OCI-LY3 (cell line): ENCODE data around the gene LRRC1.

Experiments used
- EZH2phosphoT487 ChIP-seq: fragments of 200-600 bp; shearing (Covaris generic); IDR thresholded peaks from 2 replicates; pipeline ENCODE4 v1.6.1; 2018; ENCODE audit warnings: antibody characterized with exemption, mixed run types, low read depth
- TF ChIP-seq, protein P1 (sequence below): fragments of 200-600, 300-600 bp; sonication (generic); IDR thresholded peaks from 2 replicates; pipeline ENCODE4 v1.5.1; 2014; ENCODE audit warnings: antibody characterized with exemption, low read length, low read depth

DNA sequence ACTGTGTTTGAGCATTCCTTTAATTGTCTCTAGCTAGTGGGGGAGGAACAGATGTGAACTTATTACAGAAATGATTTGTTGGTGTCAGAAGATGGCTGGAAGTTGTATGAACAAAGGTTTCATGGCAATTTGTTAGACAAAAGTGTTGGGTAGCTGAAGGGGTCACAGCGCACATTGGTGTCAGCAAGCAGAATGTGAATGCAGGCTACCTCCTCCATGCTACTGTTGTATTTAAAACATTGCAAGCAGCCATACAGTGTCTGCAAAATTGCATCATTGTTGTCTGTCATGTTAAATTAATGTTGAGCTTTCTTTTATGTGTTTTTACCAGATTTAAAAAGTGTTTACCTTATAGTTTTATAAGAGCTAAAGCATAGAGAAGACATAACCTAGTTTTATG lies 6.2 kb downstream of the LRRC1 start:
- TF ChIP-seq, protein P1, sequence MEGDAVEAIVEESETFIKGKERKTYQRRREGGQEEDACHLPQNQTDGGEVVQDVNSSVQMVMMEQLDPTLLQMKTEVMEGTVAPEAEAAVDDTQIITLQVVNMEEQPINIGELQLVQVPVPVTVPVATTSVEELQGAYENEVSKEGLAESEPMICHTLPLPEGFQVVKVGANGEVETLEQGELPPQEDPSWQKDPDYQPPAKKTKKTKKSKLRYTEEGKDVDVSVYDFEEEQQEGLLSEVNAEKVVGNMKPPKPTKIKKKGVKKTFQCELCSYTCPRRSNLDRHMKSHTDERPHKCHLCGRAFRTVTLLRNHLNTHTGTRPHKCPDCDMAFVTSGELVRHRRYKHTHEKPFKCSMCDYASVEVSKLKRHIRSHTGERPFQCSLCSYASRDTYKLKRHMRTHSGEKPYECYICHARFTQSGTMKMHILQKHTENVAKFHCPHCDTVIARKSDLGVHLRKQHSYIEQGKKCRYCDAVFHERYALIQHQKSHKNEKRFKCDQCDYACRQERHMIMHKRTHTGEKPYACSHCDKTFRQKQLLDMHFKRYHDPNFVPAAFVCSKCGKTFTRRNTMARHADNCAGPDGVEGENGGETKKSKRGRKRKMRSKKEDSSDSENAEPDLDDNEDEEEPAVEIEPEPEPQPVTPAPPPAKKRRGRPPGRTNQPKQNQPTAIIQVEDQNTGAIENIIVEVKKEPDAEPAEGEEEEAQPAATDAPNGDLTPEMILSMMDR, result no peak
- TF ChIP-seq EZH2phosphoT487, result no peak
